HG03175 (cell line): ENCODE measurements around the gene DNAJC5.
"Not testable (repeated sequence)": the region's sequence is repeated elsewhere in the genome, so short reads cannot be mapped to it uniquely, and the experiment has no call there.

Experiments used
- ATAC-seq: cut with Tn5 transposase; IDR thresholded peaks from one replicate; pipeline ENCODE4 v1.9.1; 2021; ENCODE audit warnings: mild to moderate bottlenecking, moderate library complexity; ENCODE audit not compliant: unreplicated experiment

Gene DNAJC5

DNA sequence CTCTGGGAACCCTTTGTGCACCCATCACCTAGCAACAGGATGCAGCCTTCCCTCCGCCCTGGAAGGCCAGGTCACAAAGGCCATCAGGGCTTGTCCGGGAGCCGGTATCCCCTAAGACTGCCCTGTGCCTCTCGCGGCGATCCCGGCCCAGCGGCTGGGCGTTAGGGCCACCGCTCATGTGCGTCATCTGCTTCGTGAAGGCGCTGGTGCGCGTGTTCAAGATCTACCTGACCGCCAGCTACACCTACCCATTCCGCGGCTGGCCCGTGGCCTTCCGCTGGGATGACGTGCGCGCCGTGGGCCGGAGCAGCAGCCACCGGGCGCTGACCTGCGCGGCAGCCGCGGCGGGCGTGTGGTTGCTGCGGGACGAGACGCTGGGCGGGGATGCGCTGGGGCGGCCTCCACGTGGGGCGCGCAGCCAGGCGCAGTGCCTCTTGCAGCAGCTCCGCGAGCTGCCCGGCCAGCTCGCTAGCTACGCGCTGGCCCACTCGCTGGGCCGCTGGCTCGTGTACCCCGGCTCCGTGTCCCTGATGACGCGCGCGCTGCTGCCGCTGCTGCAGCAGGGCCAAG, 33.5 kb upstream of the DNAJC5 start, which contains the start of gene ABHD16B:
Gene ABHD16B, plus strand, starts transcription at position 134 of the 570 bp plus-strand sequence. Its CDS starts 43 bp downstream, at position 177.
- ATAC-seq, result no peak

DNA sequence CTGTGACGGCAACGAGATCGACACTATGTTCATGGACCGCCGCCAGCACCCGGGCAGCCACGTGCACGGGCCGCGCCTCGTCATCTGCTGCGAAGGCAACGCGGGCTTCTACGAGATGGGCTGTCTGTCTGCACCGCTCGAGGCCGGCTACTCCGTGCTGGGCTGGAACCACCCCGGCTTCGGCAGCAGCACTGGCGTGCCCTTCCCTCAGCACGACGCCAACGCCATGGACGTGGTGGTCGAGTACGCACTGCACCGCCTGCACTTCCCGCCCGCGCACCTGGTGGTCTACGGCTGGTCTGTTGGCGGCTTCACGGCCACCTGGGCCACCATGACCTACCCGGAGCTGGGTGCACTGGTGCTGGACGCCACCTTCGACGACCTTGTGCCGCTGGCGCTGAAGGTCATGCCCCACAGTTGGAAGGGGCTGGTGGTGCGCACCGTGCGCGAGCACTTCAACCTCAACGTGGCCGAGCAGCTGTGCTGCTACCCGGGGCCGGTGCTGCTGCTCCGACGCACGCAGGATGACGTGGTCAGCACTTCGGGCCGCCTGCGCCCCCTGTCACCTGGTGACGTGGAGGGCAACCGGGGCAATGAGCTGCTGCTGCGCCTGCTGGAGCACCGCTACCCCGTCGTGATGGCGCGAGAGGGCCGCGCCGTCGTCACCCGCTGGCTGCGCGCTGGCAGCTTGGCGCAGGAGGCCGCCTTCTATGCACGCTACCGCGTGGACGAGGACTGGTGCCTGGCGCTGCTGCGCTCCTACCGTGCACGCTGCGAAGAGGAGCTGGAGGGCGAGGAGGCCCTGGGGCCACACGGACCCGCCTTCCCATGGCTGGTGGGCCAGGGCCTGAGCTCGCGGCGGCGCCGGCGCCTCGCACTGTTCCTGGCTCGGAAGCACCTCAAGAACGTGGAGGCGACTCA, 32.7 kb upstream of the DNAJC5 start:
- no peak for ATAC-seq

DNA sequence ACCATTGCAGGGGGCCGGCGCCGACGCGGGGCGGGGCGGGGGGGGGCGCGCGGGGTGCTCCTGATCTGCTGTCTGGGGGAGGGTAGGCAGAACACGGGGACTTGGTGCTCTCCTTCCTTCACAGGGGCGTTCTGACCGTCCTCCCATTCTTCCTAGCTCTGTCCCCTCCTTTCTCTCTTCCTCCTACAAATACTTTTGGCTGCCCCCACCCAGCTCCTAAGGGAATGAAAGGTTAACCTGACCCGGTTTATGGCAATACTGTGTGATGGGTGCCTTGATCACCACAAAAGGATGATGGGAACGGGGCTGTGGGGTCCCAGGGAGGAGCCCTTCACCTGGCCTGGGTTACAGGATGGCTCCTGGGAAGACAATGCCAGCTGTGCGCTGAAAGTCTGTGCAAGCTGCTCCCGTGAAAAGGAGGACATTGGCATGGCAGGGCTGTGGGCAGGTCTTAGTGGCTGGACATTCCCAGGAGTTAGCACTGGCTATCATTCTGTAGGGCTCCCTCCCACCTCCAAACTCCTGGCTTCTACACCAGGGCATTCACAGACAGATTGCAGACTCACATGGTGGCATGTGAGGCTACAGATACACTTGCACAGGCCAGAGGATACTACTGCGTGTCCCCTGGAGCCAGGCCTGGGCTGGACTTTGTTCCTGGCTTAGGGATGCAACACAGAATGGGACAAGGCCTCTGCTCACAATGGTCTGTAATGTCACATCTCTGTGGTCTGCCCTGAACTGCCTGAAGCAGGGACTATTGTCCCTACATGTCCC, 31.7 kb upstream of the DNAJC5 start:
- ATAC-seq, result no peak

DNA sequence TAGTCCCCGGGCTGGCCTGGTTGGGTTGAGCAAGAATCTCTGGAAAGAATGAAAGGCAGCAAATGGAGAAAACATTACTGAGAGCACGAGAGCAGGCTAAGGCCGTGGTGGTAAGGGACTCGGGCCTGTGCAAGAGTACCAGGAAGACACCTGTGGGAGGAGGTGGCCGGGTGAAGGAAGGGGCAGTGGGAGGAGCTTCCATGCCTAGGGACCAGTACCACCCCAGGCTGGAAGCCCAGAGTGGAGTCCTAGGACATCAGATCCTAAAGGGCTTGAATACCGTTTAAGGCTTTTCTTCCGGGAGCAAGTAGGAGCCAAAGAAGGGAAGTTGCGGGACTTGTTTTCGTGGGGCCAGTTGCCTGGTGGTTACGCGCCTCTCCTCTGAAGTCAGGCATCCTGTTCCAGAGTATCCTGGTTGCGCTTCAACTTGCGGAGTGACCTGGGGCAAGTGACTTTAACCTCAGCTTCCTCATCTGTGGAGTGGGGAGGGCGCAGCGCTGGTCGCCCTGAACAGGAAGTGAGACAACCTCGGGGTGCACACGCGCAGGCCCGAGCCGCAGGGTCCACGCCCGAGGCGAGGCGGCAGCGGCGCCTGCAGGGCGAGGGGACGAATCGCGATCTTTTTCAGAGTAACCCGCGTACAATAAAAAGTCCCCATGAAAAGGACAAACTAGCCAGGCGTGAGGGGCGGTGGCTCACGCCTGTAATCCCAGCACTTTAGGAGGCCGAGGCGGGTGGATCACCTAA, 31.0 kb upstream of the DNAJC5 start:
- ATAC-seq, result peak; percentile 78

DNA sequence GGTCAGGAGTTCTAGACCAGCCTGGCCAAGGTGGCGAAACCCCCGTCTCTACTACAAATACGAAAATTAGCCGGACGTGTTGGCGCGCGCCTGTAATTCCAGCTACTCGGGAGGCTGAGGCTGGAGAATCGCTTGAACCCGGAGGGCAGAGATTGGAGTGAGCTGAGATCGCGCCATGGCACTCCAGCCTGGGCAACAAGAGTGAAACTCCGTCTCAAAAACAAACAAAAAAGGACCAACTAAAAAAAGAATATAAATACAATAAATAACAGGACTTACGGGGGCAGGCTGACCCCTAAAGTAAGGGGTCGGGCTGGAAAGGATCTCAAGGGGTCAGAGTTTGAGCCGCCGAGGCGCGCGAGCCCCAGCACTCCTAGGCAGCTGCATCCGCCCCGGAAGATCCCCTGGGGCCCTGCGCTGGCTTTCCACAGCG, 30.4 kb upstream of the DNAJC5 start:
- ATAC-seq, result no peak

DNA sequence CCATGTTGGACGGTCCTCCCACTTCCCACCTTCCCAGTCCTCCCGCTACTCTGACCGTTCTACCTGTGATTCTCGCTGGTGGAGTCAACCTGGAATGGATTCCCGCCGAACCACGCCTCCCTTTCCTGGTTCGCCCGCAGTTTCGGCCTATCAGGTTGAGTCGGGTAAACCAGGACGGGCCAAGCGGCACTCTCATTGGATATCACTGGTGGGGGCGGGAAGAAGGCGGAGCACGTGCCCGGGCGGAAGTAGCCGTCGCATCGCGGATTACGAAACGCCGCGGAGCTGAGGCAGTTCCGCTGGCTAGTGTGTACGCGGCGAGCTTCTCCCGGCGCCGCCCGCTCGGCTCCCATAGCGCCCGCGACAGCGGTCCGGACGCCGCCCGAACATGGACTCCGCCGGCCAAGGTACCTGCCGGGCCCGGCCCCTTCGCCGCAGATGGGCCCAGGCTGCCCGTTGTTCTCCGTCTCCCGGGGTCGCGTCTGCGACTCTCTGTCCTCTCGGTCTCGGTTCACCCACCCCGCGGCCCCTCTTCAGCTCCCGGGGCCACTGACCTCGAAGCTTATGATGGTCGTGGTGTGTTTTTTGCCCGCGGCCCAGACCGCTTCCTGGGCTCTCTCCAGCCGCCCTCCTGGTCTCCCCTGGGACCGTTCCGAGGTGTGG, 29.8 kb upstream of the DNAJC5 start, which contains the start of gene TPD52L2:
Gene TPD52L2, plus strand, starts transcription at position 293 of the 663 bp plus-strand sequence. Its CDS starts 96 bp downstream, at position 389.
- peak; percentile 64 for ATAC-seq

DNA sequence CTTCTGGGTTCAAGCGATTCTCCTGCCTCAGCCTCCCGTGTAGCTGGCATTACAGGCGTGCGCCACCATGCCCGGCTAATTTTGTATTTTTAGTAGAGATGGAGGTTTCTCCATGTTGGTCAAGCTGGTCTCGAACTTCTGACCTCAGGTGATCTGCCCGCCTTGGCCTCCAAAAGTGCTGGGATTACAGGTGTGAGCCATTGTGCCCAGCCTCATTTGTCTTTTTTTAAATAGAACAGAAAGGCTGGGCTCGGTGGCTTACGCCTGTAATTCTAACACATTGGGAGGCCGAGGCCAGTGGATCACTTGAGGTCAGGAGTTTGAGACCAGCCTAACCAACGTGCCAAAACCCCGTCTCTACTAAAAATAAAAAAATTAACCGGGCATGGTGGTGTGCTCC, 27.9 kb upstream of the DNAJC5 start:
- not testable (repeated sequence) for ATAC-seq

DNA sequence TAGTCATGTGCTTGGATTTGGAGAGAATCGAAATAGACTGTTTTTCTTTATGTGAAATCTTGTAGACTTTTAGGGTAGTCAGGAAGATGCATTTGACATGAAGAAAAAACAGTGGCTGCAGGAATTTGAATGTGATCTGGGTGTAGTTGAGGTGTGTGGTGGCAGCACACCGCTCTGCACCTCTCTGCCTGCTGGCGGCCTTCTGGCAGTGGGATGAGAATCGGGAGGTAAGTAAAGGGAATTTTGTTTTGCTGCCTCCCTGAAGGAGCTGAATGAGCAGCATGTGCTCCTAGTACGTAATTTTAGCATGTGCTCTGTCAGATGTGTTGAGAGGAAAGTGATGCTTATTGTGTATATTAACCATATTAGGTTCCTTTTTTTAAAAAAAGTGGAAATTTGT, 26.7 kb upstream of the DNAJC5 start:
- no peak for ATAC-seq

DNA sequence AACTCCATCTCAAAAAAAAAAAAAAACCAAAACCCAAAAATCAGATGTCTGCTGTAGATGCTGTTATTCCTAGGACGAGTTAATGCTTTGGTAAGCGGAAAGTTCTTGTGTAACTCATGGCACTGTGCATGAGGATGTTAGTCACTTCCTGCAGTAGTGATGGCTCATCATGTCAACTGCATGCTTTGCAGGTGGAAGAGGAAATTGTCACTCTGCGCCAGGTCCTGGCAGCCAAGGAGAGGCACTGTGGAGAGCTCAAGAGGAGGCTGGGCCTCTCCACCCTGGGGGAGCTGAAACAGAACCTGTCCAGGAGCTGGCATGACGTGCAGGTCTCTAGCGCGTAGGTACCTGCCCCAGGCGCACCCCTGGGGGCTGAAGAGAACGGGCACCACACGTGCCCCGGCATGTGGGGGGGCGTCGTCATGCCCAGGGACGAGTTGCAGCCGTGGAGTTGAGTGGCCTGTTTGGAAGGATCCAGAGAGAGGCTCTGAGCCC, 21.4 kb upstream of the DNAJC5 start:
- no peak for ATAC-seq

DNA sequence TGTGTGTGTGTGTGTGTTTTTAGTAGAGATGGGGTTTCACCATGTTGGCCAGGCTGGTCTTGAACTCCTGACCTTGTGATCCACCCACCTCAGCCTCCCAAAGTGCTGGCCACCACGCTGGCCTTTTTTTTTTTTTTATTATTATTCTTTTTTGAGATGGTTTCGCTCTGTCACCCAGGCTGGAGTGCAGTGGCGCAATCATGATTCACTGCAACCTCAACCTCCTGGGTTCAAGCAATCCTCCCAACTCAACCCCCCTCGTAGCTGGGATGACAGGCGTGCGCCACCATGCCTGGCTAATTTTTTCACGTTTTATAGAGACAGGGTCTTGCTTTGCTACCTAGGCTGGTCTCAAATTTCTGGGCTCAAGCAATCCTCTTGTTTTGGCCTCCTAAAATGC, 20.7 kb upstream of the DNAJC5 start:
- not testable (repeated sequence) for ATAC-seq

DNA sequence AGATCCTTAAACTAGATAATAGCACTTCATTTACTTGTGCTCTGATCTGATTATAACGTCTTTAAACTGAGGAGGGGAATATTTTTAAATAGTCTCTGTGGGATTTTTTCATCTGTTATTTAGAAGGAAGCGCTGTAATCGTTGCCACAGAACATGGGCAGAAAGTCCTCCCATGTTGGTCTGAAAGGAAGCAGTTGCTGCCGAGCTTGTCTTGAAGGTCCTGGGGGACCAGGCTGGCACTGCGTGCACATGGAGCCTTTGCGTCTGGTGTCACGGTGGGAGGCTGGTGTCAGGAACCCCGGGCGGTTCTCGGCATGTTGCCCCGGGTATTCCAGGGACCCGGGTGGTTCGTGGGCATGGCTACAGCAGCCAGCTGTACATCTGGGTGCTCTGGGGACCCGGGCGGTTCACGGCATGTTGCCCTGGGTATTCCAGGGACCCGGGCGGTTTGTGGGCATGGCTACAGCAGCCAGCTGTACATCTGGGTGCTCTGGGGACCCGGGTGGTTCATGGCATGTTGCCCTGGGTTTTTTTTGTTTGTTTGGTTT, 18.4 kb upstream of the DNAJC5 start:
- no peak for ATAC-seq

DNA sequence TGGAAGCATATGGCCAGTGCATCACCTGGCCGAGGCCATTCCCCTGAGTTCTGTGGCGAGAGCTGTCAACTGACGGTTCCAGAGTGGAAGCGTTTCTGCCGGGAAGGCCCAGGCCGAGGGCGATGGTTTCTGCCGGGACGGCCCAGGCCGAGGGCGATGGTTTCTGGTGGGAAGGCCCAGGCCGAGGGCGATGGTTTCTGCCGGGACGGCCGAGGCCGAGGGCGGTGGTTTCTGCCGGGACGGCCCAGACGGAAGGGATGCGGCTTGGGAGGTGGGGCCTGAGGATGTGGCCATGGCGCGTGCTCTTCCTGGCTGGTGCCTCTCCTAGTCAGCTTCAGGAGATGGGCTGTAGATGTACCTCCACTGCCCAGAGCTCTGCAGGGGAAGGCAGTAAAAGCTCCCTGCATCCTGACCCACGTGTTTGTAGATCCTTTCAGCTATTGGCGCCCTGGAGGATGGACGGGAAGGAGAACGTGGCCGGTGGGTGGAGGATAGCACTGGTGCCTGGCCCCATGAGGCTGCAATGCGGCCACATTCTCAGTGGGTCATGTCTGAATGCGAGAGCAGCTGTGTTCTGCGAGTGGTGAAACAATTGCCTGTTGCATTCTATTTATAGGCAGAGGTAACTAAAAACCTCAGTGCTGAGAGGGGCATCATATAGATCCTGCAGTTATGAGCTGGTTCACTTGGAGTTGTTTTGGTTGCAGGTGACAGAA, 17.0 kb upstream of the DNAJC5 start:
- no peak for ATAC-seq

DNA sequence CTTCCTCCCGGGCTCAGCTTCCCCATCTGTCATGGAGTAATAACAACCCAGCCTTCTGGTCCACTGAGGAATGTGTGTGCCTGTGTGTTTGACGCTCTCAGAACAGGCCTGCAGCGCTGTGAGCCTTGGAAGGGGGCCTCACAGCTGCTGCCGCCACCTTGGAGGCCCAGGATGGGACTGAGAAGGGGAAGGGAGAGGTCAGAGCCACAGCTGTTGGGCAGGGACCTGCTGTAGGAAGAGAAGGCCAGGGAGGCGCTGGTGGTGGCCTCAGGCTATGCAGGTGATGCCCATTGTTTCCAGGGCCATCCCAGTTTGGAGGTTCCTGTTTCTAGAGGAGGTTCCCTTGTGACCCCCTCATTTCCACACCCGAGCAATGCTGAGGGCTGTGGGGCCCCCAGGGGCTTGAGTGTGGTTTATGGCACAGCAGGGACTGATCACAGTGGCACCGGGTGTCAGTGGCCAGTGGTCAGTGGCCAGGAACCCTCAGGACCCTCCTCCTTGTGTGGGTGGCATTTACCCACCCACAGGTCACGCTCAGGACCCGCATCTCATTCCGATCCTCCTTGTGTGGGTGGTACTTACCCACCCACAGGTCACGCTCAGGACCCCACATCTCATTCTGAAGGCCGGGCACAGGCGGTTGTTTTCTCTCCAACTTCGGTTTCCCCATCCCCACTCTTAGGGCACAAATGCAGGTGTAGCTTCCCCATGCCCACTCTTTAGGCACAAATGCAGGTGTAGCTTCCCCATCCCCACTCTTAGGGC, 15.8 kb upstream of the DNAJC5 start:
- no peak for ATAC-seq

DNA sequence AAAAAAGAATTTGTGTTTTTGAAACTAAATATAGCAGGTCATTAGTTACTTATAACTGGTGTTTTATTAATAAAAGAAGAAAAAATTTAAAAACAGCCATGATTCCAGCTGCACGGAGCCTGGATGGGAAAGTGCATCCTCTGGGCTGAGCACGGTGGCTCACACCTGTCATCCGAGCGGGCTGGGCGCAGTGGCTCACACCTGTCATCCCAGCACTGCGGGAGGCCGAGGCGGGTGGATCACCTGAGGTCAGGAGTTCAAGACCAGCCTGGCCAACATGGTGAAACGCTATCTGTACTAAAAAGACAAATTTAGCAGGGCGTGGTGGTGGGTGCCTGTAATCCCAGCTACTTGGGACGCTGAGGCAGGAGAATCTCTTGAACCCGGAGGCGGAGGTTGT, 14.0 kb upstream of the DNAJC5 start:
- ATAC-seq, result not testable (repeated sequence)

DNA sequence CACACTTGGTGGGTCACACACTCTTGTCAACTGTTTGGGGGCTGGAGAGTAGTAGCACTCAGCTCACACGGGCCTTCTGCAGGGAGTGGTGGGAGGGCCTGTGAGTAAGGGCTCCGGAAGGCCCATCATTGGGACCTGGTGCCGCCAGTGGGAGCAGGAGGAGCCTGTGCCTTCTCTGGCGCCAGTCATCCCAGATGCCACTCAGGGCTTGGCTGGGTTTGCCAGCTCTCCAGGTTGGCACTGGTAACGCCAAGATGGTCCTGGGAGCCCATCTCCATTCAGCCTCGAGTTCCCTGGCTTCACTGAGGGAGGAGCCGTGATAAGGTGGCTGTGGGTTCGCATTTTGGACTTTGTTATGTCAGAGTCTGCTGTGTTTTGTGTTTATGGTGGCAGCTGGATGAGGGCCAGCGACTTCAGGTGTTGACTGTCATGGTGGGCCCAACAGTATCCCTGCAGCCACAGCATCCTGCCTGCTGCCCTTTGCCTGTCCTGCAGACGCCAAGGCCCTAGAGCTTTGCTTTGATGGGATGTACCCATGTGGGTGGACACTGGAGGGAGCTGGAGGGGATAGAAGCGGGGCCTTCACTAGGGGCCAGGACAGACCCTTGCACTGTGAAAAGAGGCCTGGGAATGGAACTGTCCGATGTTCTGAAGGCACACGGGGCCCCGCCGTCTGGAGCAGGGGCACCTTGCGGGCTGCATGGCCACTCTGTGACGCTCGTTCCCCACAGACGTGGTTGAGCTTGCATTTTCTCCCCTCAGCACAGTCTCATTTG, 13.3 kb upstream of the DNAJC5 start:
- no peak for ATAC-seq

DNA sequence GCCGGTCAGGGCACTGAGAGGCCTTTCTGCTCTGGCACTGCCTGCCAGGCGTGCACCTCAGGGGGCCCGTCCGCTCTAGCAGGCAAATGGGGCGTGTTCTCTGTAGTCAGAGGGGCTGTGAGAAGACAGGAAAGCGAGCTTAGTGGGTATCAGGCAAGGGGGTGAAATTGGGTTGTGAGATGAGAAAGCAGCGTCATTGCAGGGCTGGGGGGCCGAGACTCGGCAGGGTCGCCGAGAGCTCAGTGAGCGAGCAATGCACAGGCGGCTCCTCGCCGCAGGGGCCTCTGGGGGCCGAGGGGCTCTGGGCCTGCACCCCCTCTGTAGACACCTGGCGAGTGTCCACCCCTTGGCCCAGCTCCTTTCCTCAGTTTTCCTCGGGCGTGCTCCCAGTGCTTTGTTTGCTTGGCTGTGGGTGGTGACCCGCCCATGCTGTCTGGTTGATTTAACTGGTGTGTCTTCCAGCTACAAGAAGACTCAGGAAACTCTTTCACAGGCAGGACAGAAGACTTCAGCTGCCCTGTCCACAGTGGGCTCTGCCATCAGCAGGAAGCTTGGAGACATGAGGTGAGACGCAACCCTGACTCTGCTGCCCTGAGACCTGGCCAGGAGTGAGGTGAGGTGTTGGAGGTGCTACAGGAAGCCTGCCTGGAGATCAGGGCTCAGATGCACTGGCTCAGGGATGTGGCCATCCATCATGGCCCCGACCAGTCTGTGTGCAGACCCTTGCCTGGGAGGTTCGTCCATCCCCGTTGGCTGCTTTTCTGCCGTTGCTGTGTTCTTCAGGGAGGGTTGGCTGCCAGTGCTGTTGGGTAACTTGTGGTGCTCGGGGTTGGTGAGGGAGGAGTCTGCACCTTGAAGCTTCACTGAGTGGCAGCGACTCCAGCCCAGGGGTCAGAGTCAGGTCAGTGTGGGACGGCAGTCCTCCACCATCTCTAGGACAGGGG, 12.4 kb upstream of the DNAJC5 start:
- no peak for ATAC-seq
